NCI-H2227 (cell line): ENCODE measurements around the gene LACTB.

Source experiments
- DNase-seq: peaks from one replicate; lab custom pipeline; 2025; ENCODE audit not compliant: unreplicated experiment; lab: John Stamatoyannopoulos, UW

Gene LACTB

DNA sequence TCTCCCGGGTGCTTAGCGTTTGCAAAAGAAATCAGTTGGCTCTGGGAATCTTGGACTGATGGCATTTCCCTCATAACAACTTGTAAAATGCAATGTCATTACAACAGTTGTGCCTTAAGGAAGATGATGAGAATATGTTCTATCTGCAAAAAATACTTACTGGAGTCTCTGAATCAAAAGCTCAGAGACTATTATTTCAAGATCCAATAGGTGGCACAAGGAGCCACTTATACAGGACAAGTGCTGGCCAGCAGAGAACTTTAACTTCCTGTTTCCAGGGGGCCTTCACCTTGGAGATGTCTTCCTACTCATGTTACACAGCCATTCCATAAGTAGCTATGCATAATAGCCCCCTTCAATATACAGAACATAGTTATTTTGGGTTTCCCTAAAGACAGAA lies 44.6 kb downstream of the LACTB start:
- DNase-seq, result no peak

DNA sequence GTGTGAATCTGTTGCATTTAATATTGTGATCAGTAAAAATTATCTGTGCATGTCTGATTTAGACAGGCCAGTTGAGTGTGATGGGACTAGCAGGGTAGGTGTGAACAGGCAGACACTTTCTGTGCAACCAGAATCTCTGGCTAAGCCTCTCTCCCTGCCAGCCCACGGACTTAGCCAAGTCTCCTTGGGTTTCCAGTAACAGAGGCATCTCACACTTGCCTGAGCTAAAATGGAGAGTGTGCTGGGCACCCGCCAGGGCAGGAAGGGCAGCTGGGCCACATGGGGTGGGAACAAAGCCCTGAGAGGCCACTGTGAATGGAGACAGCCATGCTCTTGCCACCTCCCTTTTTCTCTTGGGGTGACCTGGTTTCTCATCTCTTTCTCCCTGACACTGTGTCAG lies 48.1 kb downstream of the LACTB start:
- DNase-seq, result no peak

DNA sequence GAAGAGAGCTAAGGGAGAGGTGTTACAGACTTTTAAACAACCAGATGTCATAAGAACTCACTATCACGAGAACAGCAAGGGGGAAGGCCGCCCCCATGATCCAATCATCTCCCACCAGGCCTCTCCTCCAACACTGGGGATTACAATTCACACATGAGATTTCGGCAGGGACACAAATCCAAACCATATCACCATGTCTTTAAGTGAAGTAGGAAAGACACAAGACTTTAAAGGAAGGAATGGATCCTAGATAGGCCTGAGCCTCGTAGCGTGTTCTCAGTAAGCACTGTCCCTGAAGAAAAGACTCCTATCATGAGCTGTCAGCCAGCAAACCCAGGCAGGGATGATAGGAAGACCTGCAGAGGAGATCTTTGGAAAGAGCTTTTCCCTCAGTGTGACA lies 50.7 kb downstream of the LACTB start:
- DNase-seq, result no peak

DNA sequence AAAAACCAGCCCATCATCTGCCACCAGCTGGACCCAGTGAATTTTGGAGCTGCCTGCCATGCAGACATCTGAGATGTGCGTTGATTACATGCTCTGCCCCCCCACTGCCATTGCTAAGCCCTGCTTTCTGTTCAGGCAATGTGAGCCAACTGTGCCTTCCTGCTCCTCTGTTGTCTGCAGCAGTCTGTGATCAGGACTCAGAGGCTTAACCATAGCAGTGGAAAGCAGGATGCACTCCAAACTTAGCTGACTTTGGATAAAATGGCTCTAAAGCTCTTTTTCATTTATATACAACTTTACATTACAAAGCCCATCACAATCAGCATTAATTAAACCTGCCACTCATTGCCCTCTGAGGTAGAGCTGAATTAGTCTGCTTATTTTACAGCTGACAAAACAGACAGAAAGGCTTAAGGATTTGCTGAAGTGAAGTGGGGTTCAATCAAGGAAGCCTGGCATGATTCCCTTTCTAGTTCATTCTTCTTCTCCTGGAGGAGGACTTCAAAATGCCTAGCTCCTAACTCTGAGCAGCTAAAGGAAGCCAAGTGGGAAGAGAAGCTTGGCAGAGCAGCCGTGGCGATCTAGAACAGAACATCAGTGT lies 51.3 kb downstream of the LACTB start:
- peak; percentile 1 for DNase-seq

DNA sequence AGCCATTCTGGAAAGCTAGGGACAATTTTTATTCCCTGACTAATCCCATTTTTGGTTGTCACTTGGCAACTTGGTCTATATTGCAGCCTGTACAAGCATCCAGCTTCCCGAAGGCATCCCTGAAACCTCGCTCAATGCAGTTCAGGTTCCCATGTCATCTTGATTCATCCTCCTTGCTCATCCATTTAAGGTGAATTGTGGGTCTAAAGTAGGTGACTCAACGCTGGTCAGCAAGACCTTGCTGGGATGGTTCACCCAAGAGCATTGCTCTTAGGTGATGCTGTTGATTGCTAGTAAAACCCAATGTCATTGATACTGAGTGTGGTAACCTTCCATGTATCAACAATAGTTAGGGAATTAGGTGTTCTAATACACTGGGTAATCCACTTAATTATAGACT lies 54.6 kb downstream of the LACTB start:
- DNase-seq, result no peak

DNA sequence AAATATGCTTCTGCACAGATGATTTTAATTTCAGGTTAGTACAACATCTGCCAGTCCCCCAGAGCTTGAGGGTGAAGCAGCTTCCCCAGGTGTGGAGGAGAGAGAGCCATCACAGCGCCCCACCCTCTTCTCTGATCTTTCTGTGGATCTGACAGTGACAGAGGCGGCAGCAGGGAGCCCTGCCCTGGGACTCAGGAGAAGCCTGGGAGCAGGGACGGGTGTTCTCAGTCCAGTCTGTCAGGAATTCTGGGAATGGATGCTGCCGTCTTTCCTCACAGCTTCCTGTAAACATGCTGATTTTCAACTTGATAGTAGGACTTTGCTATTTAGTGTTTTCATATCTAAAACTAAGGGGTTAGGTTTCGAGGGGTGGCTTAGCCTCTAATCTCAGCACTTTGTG lies 56.4 kb downstream of the LACTB start:
- peak; percentile 12 for DNase-seq

DNA sequence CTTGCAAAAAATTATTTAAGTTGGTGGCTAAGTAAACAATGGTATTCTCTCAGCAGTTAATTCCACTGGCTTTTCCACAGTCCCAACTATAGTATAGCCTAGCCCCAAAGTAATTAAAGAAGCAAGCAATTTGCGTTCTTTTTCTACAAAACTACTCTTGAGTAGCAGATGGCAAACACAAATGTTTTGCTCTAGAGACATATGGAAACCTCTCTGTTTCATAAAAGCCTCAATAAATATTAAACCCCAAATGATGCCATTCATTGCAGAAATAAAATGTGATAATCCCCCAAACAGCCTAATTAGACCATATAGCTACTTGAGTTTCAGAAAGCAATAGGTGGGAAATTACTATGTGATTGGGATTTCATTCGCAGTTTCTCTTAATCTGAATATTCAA lies 59.1 kb downstream of the LACTB start:
- no peak for DNase-seq

DNA sequence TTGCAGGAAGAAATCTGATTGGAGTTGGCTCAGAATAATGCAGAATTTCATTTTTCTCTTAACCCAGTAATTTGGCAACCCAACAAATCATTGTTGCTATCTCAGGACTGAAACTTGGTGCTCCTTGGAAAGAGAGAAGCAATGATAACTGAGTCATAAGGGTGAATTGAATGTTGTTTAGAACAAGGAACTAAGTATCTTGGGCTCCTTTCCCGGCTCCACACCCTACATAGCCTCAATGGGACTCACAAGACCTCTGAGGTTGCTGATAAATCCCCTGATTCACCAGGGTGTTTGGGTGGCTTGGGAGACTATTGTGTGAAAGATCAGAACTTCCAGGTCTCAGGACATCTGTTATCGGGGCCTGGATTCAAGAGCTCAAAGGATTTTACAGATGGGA lies 60.0 kb downstream of the LACTB start:
- DNase-seq, result no peak

DNA sequence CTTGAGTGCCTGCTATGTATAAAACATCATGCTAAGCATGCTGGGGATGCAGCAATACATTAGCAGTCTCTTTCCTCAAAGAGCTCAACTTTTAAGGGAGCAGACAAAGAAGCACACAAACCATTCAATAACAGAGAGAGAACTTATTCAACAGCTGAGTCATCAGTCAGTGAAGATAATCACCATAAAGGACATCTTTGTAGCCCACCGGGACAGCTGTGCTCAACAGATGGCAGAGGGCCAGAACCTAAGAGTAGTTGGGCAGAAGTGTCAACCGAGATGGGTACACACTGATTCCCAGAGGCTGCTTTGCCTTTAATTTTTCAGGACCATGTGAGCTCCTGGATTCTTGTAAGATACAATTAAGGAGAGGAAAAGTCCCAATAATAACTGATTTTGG lies 63.5 kb downstream of the LACTB start:
- DNase-seq, result no peak

DNA sequence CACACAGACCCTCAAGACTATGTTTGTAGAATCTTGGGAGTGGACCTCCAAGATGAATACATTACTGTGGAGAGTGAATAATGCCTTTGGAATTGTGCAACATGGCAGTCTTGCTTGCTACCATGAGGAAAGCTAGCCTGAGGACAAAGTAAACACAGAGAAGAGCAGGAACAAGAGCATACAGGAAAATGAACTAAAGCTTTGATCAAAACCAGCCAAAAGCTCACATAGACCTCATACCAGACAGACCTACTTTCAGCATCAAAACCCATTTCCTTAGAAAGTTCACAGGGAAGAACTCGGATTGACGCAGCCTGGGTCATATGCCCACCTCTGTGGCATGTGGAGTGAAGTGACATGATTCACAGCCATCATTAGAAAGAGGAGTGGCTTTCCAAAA lies 64.4 kb downstream of the LACTB start:
- DNase-seq, result no peak

DNA sequence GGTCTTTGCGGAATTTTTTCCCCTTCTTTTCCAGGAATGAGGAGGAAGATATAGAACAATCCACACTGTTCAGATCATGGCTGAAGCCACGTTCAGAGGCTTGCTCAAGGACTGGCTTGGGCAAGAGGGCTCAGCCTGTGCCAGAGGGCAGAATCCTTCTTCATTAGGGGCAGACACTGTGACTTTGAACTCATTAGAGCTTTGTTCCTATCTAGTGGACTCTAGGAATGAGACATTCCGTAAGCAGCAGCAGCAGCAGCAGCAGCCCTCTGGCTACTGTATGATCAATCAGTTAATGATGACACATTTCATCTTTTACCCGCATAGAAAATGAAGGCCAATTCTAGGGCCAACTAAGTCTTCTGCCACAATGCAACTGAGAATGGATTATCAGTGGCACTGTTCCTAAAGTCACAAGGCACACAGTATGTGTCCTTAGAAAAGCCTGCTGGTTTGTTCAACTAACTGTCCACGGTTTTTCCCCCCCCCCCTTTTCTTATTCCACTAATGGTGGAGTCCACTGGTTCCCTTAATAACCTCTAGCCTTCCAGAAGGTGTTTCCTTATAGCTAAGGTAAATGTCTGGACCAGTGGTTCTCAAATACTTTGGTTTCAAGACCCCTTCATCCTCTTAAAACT lies 66.0 kb downstream of the LACTB start:
- DNase-seq, result no peak

DNA sequence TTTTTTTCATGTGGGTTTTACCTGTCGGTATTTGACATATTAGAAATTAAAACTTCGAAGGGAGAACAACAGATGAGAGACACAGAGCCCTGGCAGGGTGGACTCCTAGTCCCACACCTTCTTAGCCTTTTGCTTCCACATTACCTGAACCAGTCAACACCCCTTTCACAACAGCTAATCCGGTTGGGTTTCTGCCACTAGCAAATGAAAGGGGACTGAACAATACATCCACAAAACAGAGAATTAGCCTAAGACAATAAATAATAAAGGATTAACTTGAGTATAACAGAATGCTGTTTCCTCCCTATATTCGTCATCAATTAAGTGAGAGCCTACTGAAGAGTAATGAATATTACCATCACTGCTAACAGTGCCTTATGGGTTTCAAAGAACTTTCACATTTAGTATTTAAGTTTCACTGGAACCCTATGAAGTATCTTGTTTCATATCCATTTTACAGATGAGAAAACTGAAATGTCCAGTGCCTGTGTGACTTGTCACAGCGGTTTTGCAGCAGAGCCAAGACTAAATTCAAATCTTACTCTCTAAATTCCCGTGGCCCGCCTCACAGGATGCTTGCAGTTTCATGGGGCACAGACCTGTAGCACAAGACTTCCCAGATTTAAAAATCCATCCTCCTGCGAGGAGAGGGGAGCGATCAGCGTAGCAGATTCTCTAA lies 66.7 kb downstream of the LACTB start:
- DNase-seq, result no peak

DNA sequence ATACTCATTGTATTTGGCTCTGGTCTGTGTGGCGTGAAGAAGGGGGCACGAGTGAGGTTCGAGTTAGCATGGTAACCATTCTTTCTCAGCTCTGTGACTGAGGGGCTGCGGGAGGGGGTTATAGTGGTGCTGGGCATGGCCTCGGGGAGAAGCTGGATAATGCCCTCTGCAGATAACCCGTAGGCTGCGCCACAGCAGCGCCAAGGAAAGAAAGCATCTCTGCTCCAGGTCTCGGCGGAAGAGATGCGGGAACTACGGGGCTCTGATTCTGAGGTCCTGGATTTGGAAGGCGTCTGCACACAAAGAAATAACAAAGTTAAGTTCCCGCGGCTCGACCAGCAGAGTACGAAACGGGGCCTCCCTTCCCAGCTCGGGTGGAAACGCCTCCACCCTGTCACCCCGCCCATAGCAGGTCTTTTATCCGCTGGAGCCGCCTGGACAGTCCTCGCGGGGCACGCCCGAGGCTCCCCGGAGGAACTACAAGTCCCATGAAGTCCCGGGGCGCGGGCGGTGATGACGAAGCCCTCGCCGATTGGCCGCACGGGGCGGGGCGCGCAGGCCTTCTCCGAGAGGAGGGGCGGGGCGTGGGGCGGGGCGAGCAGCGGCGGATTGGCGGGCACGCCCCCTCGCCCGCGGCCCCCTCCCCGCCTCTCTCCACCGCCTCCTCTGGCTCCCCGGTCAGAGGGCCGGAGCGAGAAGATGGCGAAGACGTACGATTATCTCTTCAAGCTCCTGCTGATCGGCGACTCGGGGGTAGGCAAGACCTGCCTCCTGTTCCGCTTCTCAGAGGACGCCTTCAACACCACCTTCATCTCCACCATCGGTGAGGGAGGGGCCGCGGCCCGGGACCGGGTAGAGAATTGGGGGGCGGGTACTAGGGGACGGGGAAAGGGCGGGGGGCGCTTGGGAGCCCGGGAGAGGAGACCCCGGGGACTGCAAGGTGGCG lies 67.5 kb downstream of the LACTB start, which contains the start of gene RAB8B:
TSS of gene RAB8B (plus strand) at position 681 of the 946 bp plus-strand sequence. CDS start at position 700, 19 bp downstream.
- peak; percentile 96 for DNase-seq

DNA sequence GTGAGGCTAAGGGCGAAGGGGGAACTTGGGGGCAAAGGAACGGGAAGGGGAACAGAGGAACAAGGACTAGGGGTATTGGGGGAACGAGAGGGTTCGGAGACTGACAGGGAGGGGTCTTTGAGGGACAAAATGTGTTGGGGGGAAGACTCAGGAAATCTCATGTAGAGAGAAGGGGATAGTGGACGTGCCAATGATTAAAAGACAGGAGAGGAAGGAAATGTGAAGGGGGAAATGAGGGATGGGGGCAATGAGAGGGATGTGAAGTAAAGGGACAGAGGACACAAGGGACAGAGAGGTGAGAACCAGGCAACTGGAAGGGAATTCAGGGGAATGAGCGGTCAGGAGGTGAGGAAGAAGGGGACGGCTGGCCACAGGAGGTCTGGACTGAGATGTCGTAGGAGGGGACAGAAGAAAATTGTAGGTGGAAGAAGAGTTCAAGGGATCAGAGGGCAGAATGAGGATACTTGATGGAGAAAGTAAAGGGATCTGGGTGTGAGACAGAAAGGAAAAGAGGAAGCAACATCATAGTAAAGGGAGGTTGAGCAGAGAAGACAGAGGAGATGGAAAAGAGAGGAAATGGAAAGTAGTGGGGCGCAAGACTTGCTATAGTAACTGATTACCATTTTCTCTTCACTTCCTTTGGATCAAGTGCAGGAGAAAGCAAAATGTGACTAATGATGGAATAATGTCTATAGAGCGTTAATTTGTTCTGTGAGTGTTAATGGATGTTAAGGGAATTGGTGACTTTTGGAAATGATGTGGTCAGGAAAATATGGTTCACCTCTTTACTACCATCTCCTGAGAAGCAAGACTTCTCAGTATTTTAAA lies 68.5 kb downstream of the LACTB start:
- DNase-seq, result no peak

DNA sequence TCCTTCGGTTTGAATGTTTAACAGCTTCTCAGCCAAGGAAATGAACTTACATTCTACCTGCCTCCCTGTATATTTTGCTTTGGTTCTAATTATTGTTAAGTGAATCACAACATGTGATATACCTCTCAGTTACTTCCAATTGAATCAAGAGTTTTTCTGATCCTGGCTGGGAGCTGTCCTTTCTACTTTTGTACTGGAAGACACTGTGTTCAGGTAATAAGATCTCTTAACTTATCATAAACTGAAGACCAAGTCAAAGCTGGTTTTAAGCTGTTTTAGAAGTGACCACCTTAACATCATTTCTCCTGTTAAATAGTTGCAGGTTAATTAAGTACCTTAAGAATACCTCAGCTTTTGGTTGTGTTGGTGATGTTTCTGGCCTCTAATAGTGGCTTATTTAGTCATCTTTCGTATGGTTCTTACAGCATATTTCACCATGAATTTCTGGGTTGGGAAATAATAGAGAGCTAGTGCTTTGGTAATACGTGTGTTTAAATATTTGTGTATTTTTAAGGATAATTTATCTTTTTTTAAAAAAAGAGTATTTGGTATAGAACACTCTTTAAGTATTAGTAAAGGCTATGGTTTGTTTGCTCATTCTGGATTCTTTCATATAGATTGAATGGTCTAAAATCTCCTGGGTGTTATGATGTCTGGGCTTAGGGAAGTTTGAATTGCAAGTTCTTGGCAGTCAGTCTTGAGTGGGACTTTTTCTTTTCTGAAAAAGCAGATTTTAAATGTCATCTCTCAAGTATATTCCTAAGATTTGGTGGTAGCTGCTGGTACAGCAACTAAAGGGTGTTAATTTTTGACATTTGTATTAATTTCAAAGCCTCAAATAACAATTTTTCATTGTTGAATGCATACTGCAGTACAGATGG lies 69.3 kb downstream of the LACTB start:
- DNase-seq, result no peak
